ENCODE results near the gene DIPK1A. TPM values are rescaled to one million over a fixed set of nuclear protein-coding genes. Genes with fewer than 3 reads are reported as not detected.
A peak's percentile ranks its signal among the peaks of the same experiment; 100 is the strongest.

The DIPK1A gene
- total RNA-seq, 3 donors from 2014 or later = 7.6 to 20.4 (median 12.8) TPM

DNA sequence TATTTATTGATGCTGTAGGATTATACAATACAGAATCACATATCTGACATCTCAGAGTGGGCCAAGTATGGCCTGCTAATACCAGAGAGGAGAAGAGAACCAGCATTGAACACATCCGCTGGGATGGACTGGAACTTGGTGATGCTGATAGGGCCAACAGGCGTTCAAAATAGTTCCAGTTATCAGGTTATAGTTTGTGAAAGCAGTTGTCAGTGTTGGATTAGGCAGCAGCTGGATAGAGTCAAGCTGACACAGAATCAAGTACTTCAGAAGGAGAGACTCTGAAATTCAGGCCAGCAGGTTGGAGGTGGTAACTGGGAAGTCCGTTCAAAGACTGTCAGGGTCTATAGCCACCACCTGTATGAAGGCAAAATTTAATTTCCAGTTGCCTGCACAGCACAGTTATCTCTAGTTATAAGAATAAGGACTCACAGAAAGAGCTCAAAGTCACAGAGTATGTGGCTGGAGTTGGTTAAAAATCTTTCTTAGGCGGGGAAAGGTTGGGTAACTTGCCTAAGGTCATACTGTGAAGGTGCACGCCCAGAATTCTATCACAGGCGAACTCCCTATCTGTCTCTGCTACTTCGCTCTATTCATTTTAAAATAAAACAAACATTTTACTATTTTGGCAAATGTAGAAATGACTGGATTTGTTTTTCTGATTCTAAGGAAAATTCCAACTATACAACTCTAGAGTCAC is 9.9 kb upstream of the DIPK1A start:
- intact Hi-C loops (cut with DNase I, micrococcal nuclease) = no loop called here
- Histone ChIP-seq H3K9me3 (no peaks in the 10 kb centered on the region), H3K36me3 (ENCODE audit: low read depth) (no peaks in the 10 kb centered on the region), H3K4me3 (no peak overlapping the region), H3K4me1 (ENCODE audit: low read depth) (no peaks in the 10 kb centered on the region)
- no peak for DNase-seq
- TF ChIP-seq, protein P1, sequence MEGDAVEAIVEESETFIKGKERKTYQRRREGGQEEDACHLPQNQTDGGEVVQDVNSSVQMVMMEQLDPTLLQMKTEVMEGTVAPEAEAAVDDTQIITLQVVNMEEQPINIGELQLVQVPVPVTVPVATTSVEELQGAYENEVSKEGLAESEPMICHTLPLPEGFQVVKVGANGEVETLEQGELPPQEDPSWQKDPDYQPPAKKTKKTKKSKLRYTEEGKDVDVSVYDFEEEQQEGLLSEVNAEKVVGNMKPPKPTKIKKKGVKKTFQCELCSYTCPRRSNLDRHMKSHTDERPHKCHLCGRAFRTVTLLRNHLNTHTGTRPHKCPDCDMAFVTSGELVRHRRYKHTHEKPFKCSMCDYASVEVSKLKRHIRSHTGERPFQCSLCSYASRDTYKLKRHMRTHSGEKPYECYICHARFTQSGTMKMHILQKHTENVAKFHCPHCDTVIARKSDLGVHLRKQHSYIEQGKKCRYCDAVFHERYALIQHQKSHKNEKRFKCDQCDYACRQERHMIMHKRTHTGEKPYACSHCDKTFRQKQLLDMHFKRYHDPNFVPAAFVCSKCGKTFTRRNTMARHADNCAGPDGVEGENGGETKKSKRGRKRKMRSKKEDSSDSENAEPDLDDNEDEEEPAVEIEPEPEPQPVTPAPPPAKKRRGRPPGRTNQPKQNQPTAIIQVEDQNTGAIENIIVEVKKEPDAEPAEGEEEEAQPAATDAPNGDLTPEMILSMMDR (IDR thresholded peaks at IDR 0.05) = no peak
- no peak for ATAC-seq

DNA sequence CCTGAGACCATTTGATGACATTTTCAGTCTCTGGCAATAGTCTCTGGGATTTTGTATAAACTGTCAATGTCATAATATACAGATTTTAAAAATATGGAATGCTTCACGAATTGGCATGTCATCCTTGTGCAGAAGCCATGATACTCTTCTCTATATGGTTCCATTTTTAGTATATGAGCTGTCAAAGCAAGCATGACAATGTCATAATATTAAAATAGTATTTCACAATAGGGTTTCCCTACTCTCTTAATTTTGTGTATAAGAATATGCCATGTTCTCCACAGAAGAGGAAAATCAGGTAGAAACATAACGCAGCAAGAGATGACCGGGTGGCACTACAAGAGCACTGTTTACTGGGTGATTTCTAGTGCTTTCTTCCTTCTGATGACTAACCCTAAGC is 8.3 kb upstream of the DIPK1A start:
- Histone ChIP-seq H3K36me3 (ENCODE audit: low read depth) (no peaks in the 10 kb centered on the region), H3K4me3 (no peak overlapping the region), H3K9me3 (no peaks in the 10 kb centered on the region), H3K4me1 (ENCODE audit: low read depth) (peaks cover 5% of the 10 kb centered on the region)
- no peak for ATAC-seq
- TF ChIP-seq, protein P1 (IDR thresholded peaks at IDR 0.05) = no peak
- no peak for DNase-seq
- intact Hi-C loops (cut with DNase I, micrococcal nuclease) = no loop called here

GRCh38 chr1:92968138-92969032 is 7.1 kb upstream of the DIPK1A start:
- intact Hi-C loops (cut with DNase I, micrococcal nuclease) = no loop called here
- TF ChIP-seq, protein P1 (IDR thresholded peaks at IDR 0.05) = no peak
- Histone ChIP-seq H3K4me1 (ENCODE audit: low read depth) (peaks cover 6% of the 10 kb centered on the region), H3K4me3 (no peak overlapping the region), H3K36me3 (ENCODE audit: low read depth) (no peaks in the 10 kb centered on the region), H3K9me3 (no peaks in the 10 kb centered on the region)
- peak; percentile 70 for ATAC-seq
- DNase-seq = peak in 1 of 3 donors; percentile 47

DNA sequence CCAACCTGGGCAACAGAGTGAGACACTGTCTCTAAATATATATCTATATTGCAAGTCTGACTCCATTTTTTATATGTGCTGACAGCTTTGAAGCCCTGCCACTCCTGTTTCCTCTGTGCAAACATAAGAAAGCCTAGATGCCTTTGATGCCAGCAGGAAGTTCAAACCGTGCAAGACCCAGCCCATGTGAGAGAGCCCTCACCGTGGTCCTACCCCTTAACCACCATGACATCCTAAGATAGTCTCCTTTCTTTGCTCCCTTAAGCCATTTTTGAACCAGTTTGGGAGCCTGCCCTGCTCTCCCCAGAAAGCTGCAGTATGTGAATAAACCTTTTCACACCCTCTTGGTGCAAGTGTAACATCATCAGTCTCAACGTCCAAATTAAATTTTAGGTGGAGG is 3.7 kb upstream of the DIPK1A start:
- ATAC-seq (no peak), DNase-seq (no peak)
- Histone ChIP-seq H3K36me3 (ENCODE audit: low read depth) (no peaks in the 10 kb centered on the region), H3K4me1 (ENCODE audit: low read depth) (peaks cover 6% of the 10 kb centered on the region), H3K9me3 (no peaks in the 10 kb centered on the region), H3K4me3 (no peak overlapping the region)
- TF ChIP-seq, protein P1 (IDR thresholded peaks at IDR 0.05) = no peak
- intact Hi-C loops (cut with DNase I, micrococcal nuclease) = no loop called here

DNA sequence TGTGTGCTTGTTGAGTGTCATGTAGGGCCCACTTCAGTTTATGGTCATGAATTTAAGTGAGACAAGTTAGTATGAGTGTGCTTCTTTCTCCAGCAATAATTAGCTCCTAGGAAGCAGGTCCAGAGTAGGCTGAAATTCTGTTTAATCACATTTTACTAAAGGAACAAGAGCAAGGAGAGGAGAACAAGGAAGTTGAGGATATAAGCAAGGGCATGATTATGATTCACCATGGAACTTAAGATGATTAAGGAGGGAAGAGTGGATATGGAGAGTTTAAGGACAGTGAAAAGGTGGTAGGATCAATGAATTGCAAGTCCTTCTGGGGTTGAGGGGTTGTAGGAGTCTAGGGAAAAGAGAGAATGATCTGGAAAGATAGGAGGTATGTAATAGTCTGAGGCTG is 3.1 kb upstream of the DIPK1A start:
- no peak for ATAC-seq
- Histone ChIP-seq H3K4me1 (ENCODE audit: low read depth) (peaks cover 6% of the 10 kb centered on the region), H3K36me3 (ENCODE audit: low read depth) (no peaks in the 10 kb centered on the region), H3K9me3 (no peaks in the 10 kb centered on the region), H3K4me3 (no peak overlapping the region)
- DNase-seq = no peak
- TF ChIP-seq, protein P1 (IDR thresholded peaks at IDR 0.05) = no peak
- intact Hi-C loops (cut with DNase I, micrococcal nuclease) = no loop called here

All from mucosa of descending colon (tissue), 3 donors.